ENCODE results near the gene PRKCH. TPM values are rescaled to one million over a fixed set of nuclear protein-coding genes. Genes with fewer than 3 reads are reported as not detected.

The PRKCH gene
- total and polyA plus RNA-seq, 12 donors: 8.3 to 25.1 (median 17.7) TPM

- Histone ChIP-seq H3K27ac (peak overlapping the region in 1 of 10 donors; percentile 73), H3K27me3 (no peaks in the 10 kb centered on the region), H3K36me3 (peaks cover 0 to 6% (median 0%) of the 10 kb centered on the region in 9 donors), H3K4me3 (no peak overlapping the region), H3K9me3 (no peaks in the 10 kb centered on the region), H3K4me1 (peaks cover 6 to 63% (median 20%) of the 10 kb centered on the region in 9 donors)
- WGBS, 2 donors: 93 to 94% methylated on average over 6 of the region's 6 CpGs
- ATAC-seq (no peak), DNase-seq (no peak)
- no peak for TF ChIP-seq CTCF (IDR thresholded peaks at IDR 0.05)
- intact Hi-C loops (cut with DNase I): no loop called here
These were observed 180.5 kb downstream of the PRKCH start for GRCh38 chr14:61501714-61502458.

DNA sequence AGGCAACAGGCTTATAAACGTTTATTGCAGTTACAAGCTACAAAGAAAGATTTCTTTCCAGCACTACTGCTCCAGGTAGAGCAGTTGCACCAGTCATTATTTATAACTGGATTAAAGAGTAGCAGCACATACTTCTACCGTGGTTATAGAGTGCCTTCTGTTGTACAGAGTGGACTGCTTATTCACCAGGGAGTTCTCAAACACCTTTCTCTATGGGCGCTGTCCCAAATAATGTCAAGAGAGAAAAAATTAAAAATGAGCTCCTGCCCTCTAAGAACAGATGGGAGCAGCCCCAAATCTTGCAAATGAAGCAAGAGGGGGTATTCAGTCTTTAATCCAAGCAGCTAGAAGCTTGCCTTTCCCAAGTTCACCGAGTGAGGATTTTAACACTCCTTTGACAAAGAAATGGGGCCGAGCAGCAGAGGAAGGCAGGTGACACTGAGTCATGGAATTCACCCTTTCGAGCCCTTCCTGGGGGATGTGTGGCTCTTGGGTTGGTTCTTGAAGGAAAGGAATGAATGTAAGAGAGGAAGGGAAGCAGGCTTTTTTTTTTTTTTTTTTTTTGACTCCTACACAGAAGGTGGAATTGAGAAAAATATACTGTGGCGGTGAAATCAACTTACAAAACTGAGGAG is 181.2 kb downstream of the PRKCH start:
- Histone ChIP-seq H3K36me3 (peaks cover 0 to 8% (median 0%) of the 10 kb centered on the region in 9 donors), H3K9me3 (no peaks in the 10 kb centered on the region), H3K4me3 (no peak overlapping the region), H3K27ac (peak overlapping the region in 1 of 10 donors; percentile 73), H3K27me3 (no peaks in the 10 kb centered on the region), H3K4me1 (peaks cover 6 to 70% (median 20%) of the 10 kb centered on the region in 9 donors)
- ATAC-seq: no peak
- no peak for TF ChIP-seq CTCF (IDR thresholded peaks at IDR 0.05)
- no peak for DNase-seq
- intact Hi-C loops (cut with DNase I): no loop called here
- WGBS, 2 donors: 61 to 66% methylated on average over 7 of the region's 7 CpGs

GRCh38 chr14:61503167-61503801 is 181.9 kb downstream of the PRKCH start:
- intact Hi-C loops (cut with DNase I): no loop called here
- Histone ChIP-seq H3K9me3 (no peaks in the 10 kb centered on the region), H3K27me3 (no peaks in the 10 kb centered on the region), H3K27ac (peak overlapping the region in 2 of 10 donors; percentile 3 to 73), H3K36me3 (peaks cover 0 to 8% (median 0%) of the 10 kb centered on the region in 9 donors), H3K4me3 (no peak overlapping the region), H3K4me1 (peaks cover 6 to 68% (median 15%) of the 10 kb centered on the region in 9 donors)
- DNase-seq (no peak), ATAC-seq (peak in 2 of 8 donors; percentile 48 to 57)
- TF ChIP-seq CTCF (IDR thresholded peaks at IDR 0.05): no peak
- WGBS, 2 donors: 75 to 77% methylated on average over 7 of the region's 7 CpGs

- 94 to 98% methylated on average over 2 of the region's 2 CpGs for WGBS, 2 donors
- intact Hi-C loops (cut with DNase I): no loop called here
- H3K4me1 ChIP-seq: peaks cover 0 to 57% (median 4%) of the 10 kb centered on the region in 9 donors
These were observed 183.5 kb downstream of the PRKCH start for GRCh38 chr14:61504901-61505300.

More at GRCh38 chr14:61504901-61505300, 183.5 kb downstream of the PRKCH start:
- ATAC-seq (no peak), DNase-seq (no peak)
- no peak for TF ChIP-seq CTCF (IDR thresholded peaks at IDR 0.05)
- Histone ChIP-seq H3K9me3 (no peaks in the 10 kb centered on the region), H3K4me3 (no peak overlapping the region), H3K27ac (peak overlapping the region in 1 of 10 donors; percentile 33), H3K36me3 (peaks cover 0 to 8% (median 0%) of the 10 kb centered on the region in 9 donors), H3K27me3 (no peaks in the 10 kb centered on the region)

Data from heart right ventricle (tissue), 16 donors.